AG04450 (cell line): ENCODE data around the gene REG1B. TPM values are rescaled to one million over a fixed set of nuclear protein-coding genes. Genes with fewer than 3 reads are reported as not detected.

ENCODE experiments used
- CTCF ChIA-PET: fragments of 300-600, 350-600 bp; formaldehyde crosslinking; extraction: SDS; loops from one replicate; lab custom pipeline; 2022; ENCODE audit warnings: antibody characterized with exemption, inconsistent platforms; lab: Charles Lee
- POLR2A ChIA-PET: fragments of 350-600 bp; formaldehyde crosslinking; extraction: SDS; loops from one replicate; lab custom pipeline; 2021; ENCODE audit warnings: antibody characterized with exemption, inconsistent platforms; lab: Yijun Ruan, JAX
- DNase-seq: peaks from one replicate; pipeline ENCODE4 v3.0.0-alpha.2; 2011; ENCODE audit warnings: low read depth, low spot score
- H3K27ac ChIP-seq: one replicate; pipeline ENCODE4 v1.5.1; 2012; ENCODE audit warnings: low read depth, low read length, control low read depth
- H3K27me3 ChIP-seq: one replicate; pipeline ENCODE4 v1.6.0; 2012; ENCODE audit warnings: low read length; ENCODE audit not compliant: control insufficient read depth, insufficient read depth
- H3K4me3 ChIP-seq: 2 replicates; pipeline ENCODE4 v1.5.1; 2011; ENCODE audit warnings: mild to moderate bottlenecking, low read depth, low read length, control low read depth
- H3K9me3 ChIP-seq: 2 replicates; pipeline ENCODE4 v1.5.1; 2012; ENCODE audit warnings: low read length; ENCODE audit not compliant: control insufficient read depth, insufficient read depth
- CTCF ChIP-seq: IDR thresholded peaks from 2 replicates; pipeline ENCODE4 v1.5.1; 2011; ENCODE audit warnings: low read depth, low read length, control low read depth, inconsistent platforms
- polyA plus RNA-seq: library from polyadenylated mRNA; depleted of rRNA; stranded (reverse); fragments of >200 nt; gene quantifications from 2 replicates; pipeline ENCODE4 v1.2.3, GENCODE V29; 2011

Gene REG1B
- polyA plus RNA-seq, 1 experiment: not detected

GRCh38 chr2:79086255-79086654 is 1.5 kb downstream of the REG1B start:
- DNase-seq: no peak
- ChIA-PET POLR2A (no interaction called here), CTCF (no interaction called here)
- H3K9me3 ChIP-seq: peaks cover 13% of the 10 kb centered on the region
- H3K27ac ChIP-seq: no peak overlapping the region
- no peak overlapping the region for H3K4me3 ChIP-seq
- no peaks in the 10 kb centered on the region for H3K27me3 ChIP-seq
- TF ChIP-seq CTCF: no peak

DNA sequence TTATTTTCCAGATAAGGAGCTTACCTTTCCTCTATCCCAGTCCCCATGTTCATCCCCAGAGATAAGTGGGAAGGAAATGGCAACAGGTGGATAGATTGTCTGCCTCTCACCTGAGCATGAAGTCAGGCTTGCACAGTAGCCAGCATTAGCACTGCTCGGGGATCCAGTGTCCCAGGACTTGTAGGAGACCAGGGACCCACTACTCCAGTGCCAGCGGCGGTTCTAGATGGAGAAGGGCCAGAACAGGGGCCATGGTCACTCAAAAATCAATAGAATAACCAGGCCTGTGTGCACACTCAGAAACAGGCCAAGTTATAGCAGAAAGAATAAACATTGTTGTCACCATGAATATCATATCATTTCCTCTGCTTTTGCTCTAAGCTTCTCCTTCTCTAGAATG is 2.4 kb downstream of the REG1B start:
- POLR2A ChIA-PET: no interaction called here
- H3K27ac ChIP-seq: no peak overlapping the region
- no peaks in the 10 kb centered on the region for H3K27me3 ChIP-seq
- CTCF ChIA-PET: no interaction called here
- DNase-seq: no peak
- peaks cover 13% of the 10 kb centered on the region for H3K9me3 ChIP-seq
- no peak overlapping the region for H3K4me3 ChIP-seq
- no peak for TF ChIP-seq CTCF

DNA sequence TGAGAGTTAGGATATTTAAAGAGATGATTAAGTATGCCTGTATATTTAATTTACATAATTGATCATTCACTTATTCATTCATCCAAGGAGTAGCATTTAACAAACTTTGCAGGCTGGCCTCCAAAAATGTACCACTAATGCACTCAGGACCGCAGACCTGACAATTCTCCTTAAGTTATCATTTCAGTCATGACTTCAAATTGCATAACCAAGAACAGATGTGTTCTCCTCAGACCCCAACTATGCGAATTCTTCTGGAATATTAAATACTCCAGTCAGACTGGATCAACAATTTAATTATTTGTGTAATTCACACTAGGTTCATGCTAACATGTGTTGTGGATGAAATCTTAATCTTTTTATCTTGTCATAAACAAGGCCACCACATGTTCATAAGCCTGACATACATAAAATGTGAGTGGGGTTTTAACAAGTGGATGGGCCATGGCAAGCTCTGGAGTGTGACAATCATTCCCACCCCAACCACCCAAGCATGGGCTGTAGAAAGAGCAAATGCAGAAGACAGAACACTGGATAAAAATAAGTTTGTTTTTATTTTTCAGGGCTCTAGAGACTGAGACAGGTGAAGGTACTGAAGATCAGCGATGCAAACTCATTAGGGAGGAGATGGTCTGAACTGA is 3.2 kb downstream of the REG1B start:
- Histone ChIP-seq H3K27ac (no peak overlapping the region), H3K9me3 (peaks cover 10% of the 10 kb centered on the region), H3K4me3 (no peak overlapping the region), H3K27me3 (no peaks in the 10 kb centered on the region)
- ChIA-PET CTCF (no interaction called here), POLR2A (no interaction called here)
- no peak for TF ChIP-seq CTCF
- DNase-seq: no peak

DNA sequence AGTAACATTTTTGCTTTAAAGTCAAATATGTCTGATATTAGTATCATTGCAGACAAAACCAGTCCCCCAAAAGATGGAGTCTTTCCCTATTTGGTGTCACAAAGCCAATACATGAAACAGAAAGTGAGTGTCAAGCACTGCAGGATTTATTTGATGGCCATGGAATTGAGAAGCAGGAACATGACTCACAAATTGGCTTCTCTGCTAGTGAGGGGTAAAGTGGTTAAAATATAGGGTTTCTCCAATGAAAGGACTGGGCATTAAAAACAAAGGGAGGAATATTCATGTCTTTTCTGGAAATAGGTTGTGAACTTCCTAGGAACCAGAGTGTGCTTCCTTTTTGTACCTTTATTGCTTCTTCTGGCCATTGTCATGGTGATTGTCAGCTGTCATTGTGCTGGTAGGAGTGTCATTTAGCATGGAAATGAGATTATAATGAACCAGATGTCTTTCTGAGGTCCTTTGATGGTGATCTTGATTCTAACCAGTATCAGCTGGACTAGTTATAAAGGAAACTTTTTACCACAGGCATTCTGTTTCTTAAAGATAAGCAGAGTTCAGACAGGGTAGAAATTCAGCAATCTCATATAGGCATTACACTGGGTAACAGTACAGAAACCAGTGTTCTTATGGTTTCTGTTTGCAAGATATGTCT is 4.1 kb downstream of the REG1B start:
- Histone ChIP-seq H3K4me3 (no peak overlapping the region), H3K9me3 (peaks cover 8% of the 10 kb centered on the region), H3K27ac (no peak overlapping the region), H3K27me3 (no peaks in the 10 kb centered on the region)
- ChIA-PET CTCF (no interaction called here), POLR2A (no interaction called here)
- no peak for DNase-seq
- no peak for TF ChIP-seq CTCF

GRCh38 chr2:79082987-79083386 is 4.8 kb downstream of the REG1B start:
- peaks cover 8% of the 10 kb centered on the region for H3K9me3 ChIP-seq
- ChIA-PET CTCF (no interaction called here), POLR2A (no interaction called here)
- no peak for TF ChIP-seq CTCF
- no peaks in the 10 kb centered on the region for H3K27me3 ChIP-seq
- no peak overlapping the region for H3K27ac ChIP-seq
- DNase-seq: no peak
- no peak overlapping the region for H3K4me3 ChIP-seq
